ENCODE measurements around the gene MXD4. TPM values are rescaled to one million over a fixed set of nuclear protein-coding genes. Genes with fewer than 3 reads are reported as not detected.
"Not testable (repeated sequence)": the region's sequence is repeated elsewhere in the genome, so short reads cannot be mapped to it uniquely, and the experiment has no call there.

The MXD4 gene
- total and polyA plus RNA-seq, 9 of the 15 experiments (the other 6 are each of a cell fraction or from before 2014, with no cell fraction given), result 0.06 to 13.5 (median 5.9) TPM

DNA sequence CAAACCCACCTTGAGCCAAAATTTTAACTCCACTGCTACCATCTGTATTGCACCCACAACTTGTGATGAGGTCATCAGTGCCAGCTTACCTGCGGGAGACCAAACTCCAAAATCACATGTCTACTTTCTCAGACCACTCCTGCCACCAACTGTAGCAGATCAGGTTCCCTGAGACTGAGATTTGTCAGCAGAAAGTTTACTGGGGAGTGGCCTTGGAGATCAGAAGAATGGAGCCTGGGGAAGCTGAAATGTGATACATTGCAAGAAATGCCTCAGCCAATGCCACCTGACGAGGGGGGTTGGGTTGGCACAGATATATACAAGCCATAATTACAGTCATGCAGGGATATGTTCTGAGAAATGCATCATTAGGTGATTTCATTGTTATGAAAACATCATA is 39.1 kb downstream of the MXD4 start:
- in situ Hi-C loops (cut with MboI), result loop anchor here (10.0 kb wide), 1 partner anchor 222 kb away; no protein-coding TSS in a partner anchor
- H3K9me3 ChIP-seq (replicated peaks; ENCODE audit: control insufficient read depth, insufficient read depth, low read depth, low read length), result no peaks in the 10 kb centered on the region
- 77% methylated on average over 2 of the region's 2 CpGs for WGBS (ENCODE audit: insufficient coverage, low coverage, missing lambda C conversion rate)
- POLR2A ChIA-PET, result interaction anchor here (1.0 to 1.2 kb wide), 2 partner anchors 18 to 35 kb away, joined by 3 to 4 read pairs; no protein-coding TSS in a partner anchor
- no peak overlapping the region for H3K27ac ChIP-seq (ENCODE audit: extremely low read depth, low read depth, low read length)
- no peaks in the 10 kb centered on the region for H3K79me2 ChIP-seq (ENCODE audit: control insufficient read depth, insufficient read depth, low read length)
- CTCF ChIA-PET (ENCODE audit: low intra/inter-chr PET ratio), result interaction anchor here (0.5 kb wide), 1 partner anchor 10 kb away, joined by 3 read pairs; no protein-coding TSS in a partner anchor
- H3K27me3 ChIP-seq (ENCODE audit: control insufficient read depth in 2 of 2, insufficient read depth in 2 of 2, low read length in 2 of 2), result no peaks in the 10 kb centered on the region
- H3K4me1 ChIP-seq (replicated peaks in 1 of 2; ENCODE audit: control insufficient read depth in 2 of 2, insufficient read depth in 2 of 2, low read length in 2 of 2), result no peaks in the 10 kb centered on the region; a peak in 1 of 5 replicates
- H2AFZ ChIP-seq (ENCODE audit: low read depth, low read length), result no peak overlapping the region
- H3K4me3 ChIP-seq, result no peak overlapping the region
- intact Hi-C loops (cut with micrococcal nuclease), result loop anchor here (5.0 kb wide), 1 partner anchor 129 kb away; no protein-coding TSS in a partner anchor
- H4K20me1 ChIP-seq (replicated peaks; ENCODE audit: control insufficient read depth, insufficient read depth, low read length), result 0 out of 2 replicates have a peak, but pooled peaks cover 7% of the 10 kb centered on the region
- H3K36me3 ChIP-seq (ENCODE audit: control insufficient read depth, insufficient read depth, low read length), result peaks cover 19% of the 10 kb centered on the region; the same call in 2 of the 3 replicates
- ATAC-seq (no peak), FAIRE-seq (no peak), DNase-seq (ENCODE audit: extremely low read depth in 1 of 4, low spot score in 3 of 4) (no peak)
- BruUV-seq (replicated peaks), result no TSS peak
- no peaks in the 10 kb centered on the region for H3K9me1 ChIP-seq (ENCODE audit: control insufficient read depth, insufficient read depth, low read length)
- no peak overlapping the region for H3K4me2 ChIP-seq (ENCODE audit: insufficient read depth, low read length)
- no peak for TF ChIP-seq MBD2 (IDR thresholded peaks at IDR 0.05; ENCODE audit: borderline replicate concordance, low read depth)
- no peak overlapping the region; a peak in 1 of 4 replicates for H3K9ac ChIP-seq (ENCODE audit: insufficient read depth in 1 of 2, low read depth in 2 of 2, low read length in 2 of 2)

DNA sequence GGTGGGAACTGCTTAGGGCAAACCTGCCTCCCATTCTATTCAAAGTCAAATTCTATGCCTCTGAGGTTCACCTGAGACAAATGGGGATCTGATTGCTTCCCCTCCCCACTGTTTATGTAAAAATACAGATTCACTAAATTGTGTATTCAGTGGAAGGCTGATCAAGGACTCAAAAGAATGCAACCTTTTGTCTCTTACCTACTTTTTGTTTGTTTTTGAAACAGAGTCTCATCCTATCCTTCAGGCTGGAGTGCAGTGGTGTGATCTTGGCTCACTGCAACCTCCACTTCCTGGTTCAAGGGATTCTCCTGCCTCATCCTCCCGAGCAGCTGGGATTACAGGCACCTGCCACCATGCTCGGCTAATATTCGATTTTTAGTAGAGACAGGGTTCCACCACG is 40.5 kb downstream of the MXD4 start:
- H3K9me3 ChIP-seq (replicated peaks; ENCODE audit: control insufficient read depth, insufficient read depth, low read depth, low read length); FAIRE-seq; H3K9ac ChIP-seq (ENCODE audit: insufficient read depth in 1 of 2, low read depth in 2 of 2, low read length in 2 of 2); ATAC-seq; H3K27me3 ChIP-seq (ENCODE audit: control insufficient read depth in 2 of 2, insufficient read depth in 2 of 2, low read length in 2 of 2); H3K4me3 ChIP-seq; H3K79me2 ChIP-seq (ENCODE audit: control insufficient read depth, insufficient read depth, low read length); H4K20me1 ChIP-seq (replicated peaks; ENCODE audit: control insufficient read depth, insufficient read depth, low read length); CTCF ChIA-PET (ENCODE audit: low intra/inter-chr PET ratio); BruUV-seq (replicated peaks); H3K4me1 ChIP-seq (replicated peaks in 1 of 2; ENCODE audit: control insufficient read depth in 2 of 2, insufficient read depth in 2 of 2, low read length in 2 of 2); H3K27ac ChIP-seq (ENCODE audit: extremely low read depth, low read depth, low read length); H3K4me2 ChIP-seq (ENCODE audit: insufficient read depth, low read length); H3K9me1 ChIP-seq (ENCODE audit: control insufficient read depth, insufficient read depth, low read length); DNase-seq (ENCODE audit: extremely low read depth in 1 of 4, low spot score in 3 of 4); H2AFZ ChIP-seq (ENCODE audit: low read depth, low read length): not testable (repeated sequence)
- WGBS (ENCODE audit: insufficient coverage, low coverage, missing lambda C conversion rate), result 30% methylated on average over 4 of the region's 4 CpGs
- POLR2A ChIA-PET, result interaction anchor here (0.7 to 1.3 kb wide), 4 partner anchors 8 to 286 kb away, joined by 3 to 5 read pairs (median 3); no protein-coding TSS in a partner anchor
- intact Hi-C loops (cut with micrococcal nuclease), result loop anchor here (5.0 kb wide), 1 partner anchor 131 kb away; no protein-coding TSS in a partner anchor
- in situ Hi-C loops (cut with MboI), result loop anchor here (10.0 kb wide), 1 partner anchor 223 kb away; no protein-coding TSS in a partner anchor
- H3K36me3 ChIP-seq (ENCODE audit: control insufficient read depth, insufficient read depth, low read length), result peaks cover 14% of the 10 kb centered on the region; the same call in 1 of the 3 replicates

All from K562 (cell line).